ENCODE measurements around the gene EXOSC2. TPM values are rescaled to one million over a fixed set of nuclear protein-coding genes. Genes with fewer than 3 reads are reported as not detected.

EXOSC2 gene
- total and polyA plus RNA-seq, 2 of the 8 experiments (the other 6 are each of a cell fraction or from before 2014, with no cell fraction given) = 47.8 to 93.6 TPM

DNA sequence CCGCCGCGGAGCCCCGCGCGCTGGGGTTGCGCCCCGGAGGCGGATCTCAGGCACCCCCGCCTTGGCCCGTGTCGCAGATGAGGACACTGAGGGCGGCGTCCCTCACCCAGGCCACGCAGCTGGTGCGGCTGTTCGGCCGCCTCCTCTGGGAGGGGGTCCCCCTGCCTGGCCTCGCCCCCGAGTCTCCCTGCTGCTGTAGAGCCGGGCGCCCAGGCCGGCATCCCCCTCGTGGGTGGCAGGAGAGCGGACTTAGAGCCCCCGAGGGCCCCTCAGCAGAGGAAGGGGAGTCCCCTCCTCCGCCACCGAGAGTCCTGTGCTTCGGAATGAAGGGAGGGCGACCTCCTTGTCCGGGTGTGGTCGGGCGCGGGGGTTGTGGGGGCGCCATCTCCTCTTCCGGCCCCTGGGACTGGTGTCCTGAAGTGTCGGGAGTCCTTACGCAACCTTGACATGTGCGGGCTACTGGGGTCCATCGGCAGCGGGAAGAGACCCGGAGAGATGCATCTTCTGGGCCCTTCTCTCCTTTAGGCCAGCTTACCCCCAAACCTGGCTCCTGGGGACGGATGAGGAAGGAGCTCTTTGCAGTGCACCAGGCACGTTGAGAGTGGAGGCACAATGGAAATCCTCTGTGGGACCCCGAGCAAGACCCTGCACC, 11.7 kb upstream of the EXOSC2 start:
- H2BK12ac ChIP-seq (ENCODE audit: low read depth, low read length) = no peak overlapping the region; the same call in 1 of the 2 replicates
- no peak for TF ChIP-seq RBBP5 (IDR thresholded peaks at IDR 0.05; ENCODE audit: borderline replicate concordance, low read depth, low read length)
- no peak for TF ChIP-seq KDM5A (IDR thresholded peaks at IDR 0.05; ENCODE audit: low read length)
- TF ChIP-seq HDAC6 (IDR thresholded peaks at IDR 0.05; ENCODE audit: low read depth, low read length) = no peak
- no peak for TF ChIP-seq JUN (IDR thresholded peaks at IDR 0.05; ENCODE audit: low read depth, low read length)
- TF ChIP-seq SUZ12 (IDR thresholded peaks at IDR 0.05; ENCODE audit: low read length) = peak; percentile 57; the same call in 1 of the 2 replicates
- TF ChIP-seq, protein P1, sequence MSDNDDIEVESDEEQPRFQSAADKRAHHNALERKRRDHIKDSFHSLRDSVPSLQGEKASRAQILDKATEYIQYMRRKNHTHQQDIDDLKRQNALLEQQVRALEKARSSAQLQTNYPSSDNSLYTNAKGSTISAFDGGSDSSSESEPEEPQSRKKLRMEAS (IDR thresholded peaks at IDR 0.05) = no peak
- TF ChIP-seq CHD1 (IDR thresholded peaks at IDR 0.05; ENCODE audit: low read depth, low read length) = no peak
- TF ChIP-seq CTBP2 (IDR thresholded peaks at IDR 0.05; ENCODE audit: borderline replicate concordance, insufficient read depth, insufficient read length, low read length) = no peak
- TF ChIP-seq CEBPB (IDR thresholded peaks at IDR 0.05; ENCODE audit: low read depth, low read length) = peak; percentile 82
- TF ChIP-seq TAF7 (optimal IDR thresholded peaks at IDR 0.05; ENCODE audit: borderline replicate concordance, low read depth, low read length) = no peak
- TF ChIP-seq SIX5 (IDR thresholded peaks at IDR 0.05; ENCODE audit: low read depth, low read length) = no peak
- TF ChIP-seq BCL11A (IDR thresholded peaks at IDR 0.05; ENCODE audit: low read depth in 2 of 2, low read length in 2 of 2) = no peak

More for the DNA sequence above, 11.7 kb upstream of the EXOSC2 start:
- Histone ChIP-seq H4K8ac (ENCODE audit: extremely low read depth, insufficient read depth, low read length) (no peak overlapping the region; the same call in 1 of the 2 replicates), H2BK120ac (replicated peaks; ENCODE audit: low read depth, low read length) (no peak overlapping the region), H3K23ac (ENCODE audit: insufficient read length) (no peak overlapping the region), H2AK5ac (ENCODE audit: low read depth, low read length) (no peak overlapping the region), H3K27ac (ENCODE audit: low read depth, low read length) (no peak overlapping the region), H3K27me3 (replicated peaks in 1 of 4; ENCODE audit: control insufficient read depth in 3 of 4, extremely low read depth in 1 of 4, insufficient read depth in 3 of 4, low read length in 3 of 4) (peaks cover 15 to 39% (median 30%) of the 10 kb centered on the region in 4 experiments), H4K91ac (replicated peaks; ENCODE audit: insufficient read length, low read length) (peak overlapping the region; percentile 74), H2BK5ac (ENCODE audit: low read depth, low read length) (no peak overlapping the region), H2BK15ac (ENCODE audit: low read length) (no peak overlapping the region), H2AFZ (ENCODE audit: low read length) (no peak overlapping the region; the same call in 1 of the 2 replicates), H2BK20ac (ENCODE audit: low read length) (no peak overlapping the region), H3K23me2 (ENCODE audit: low read depth, low read length) (peaks cover 14% of the 10 kb centered on the region; the same call in 1 of the 2 replicates), H3K9me3 (ENCODE audit: insufficient read depth in 2 of 2, low read depth in 1 of 2, low read length in 1 of 2) (peaks cover 0 to 4% of the 10 kb centered on the region in 2 experiments; a peak in 2 of 4 replicates), H3K4me1 (replicated peaks in 1 of 4; ENCODE audit: control insufficient read depth in 3 of 4, insufficient read depth in 4 of 4, low read length in 3 of 4) (peaks cover 0 to 4% (median under 1%) of the 10 kb centered on the region in 4 experiments; a peak in 2 of 7 replicates), H3K14ac (ENCODE audit: insufficient read length) (no peak overlapping the region), H3K4ac (replicated peaks; ENCODE audit: insufficient read length, low read depth, low read length) (peak overlapping the region; percentile 53), H4K5ac (ENCODE audit: insufficient read length, low read depth, low read length) (no peak overlapping the region), H3K36me3 (ENCODE audit: control insufficient read depth in 2 of 4, insufficient read depth in 4 of 4, low read length in 3 of 4) (no peaks in the 10 kb centered on the region), H3K4me2 (ENCODE audit: insufficient read depth in 1 of 2, low read depth in 2 of 2, low read length in 2 of 2) (peak overlapping the region; percentile 58 to 84), H4K20me1 (replicated peaks in 1 of 2; ENCODE audit: control insufficient read depth in 1 of 2, insufficient read depth in 2 of 2, low read length in 2 of 2) (peaks cover 0 to 3% of the 10 kb centered on the region in 2 experiments), H3K9ac (replicated peaks in 1 of 4; ENCODE audit: extremely low read depth in 1 of 4, low read depth in 3 of 4, low read length in 3 of 4) (no peak overlapping the region; a peak in 1 of 7 replicates), H3K18ac (ENCODE audit: extremely low read depth, low read length) (no peak overlapping the region; the same call in 1 of the 2 replicates), H3K4me3 (ENCODE audit: extremely low read depth in 1 of 4, insufficient read depth in 2 of 4, low read depth in 3 of 4, low read length in 4 of 4) (peak overlapping the region; percentile 55 to 68 (median 61)), H3K79me2 (ENCODE audit: control insufficient read depth in 1 of 2, insufficient read depth in 2 of 2, low read length in 2 of 2) (no peaks in the 10 kb centered on the region), H3K56ac (replicated peaks; ENCODE audit: insufficient read length, low read depth, low read length) (no peak overlapping the region), H3K79me1 (ENCODE audit: low read depth, low read length) (no peaks in the 10 kb centered on the region)
- POLR2A ChIA-PET (ENCODE audit: partially characterized antibody) = interaction anchor here (0.8 to 3.1 kb wide), 8 partner anchors 9 to 291 kb away, joined by 3 to 11 read pairs (median 4); partner anchors contain the start of gene EXOSC2
- 3% methylated on average over 41 of the region's 45 CpGs; no CpG with 5 or more reads in 1 of the 2 experiments for WGBS, 2 experiments (ENCODE audit: extremely low coverage in 1 of 2, insufficient coverage in 1 of 2, insufficient read length in 1 of 2, insufficient replicate concordance in 2 of 2, low coverage in 1 of 2, low lambda C conversion rate in 2 of 2, missing lambda C conversion rate in 1 of 2)
- CTCF ChIA-PET (ENCODE audit: partially characterized antibody) = interaction anchor here (0.6 to 8.3 kb wide), 43 partner anchors 9 to 270 kb away, joined by 3 to 89 read pairs (median 4); partner anchors contain the start of genes EXOSC2 and PRDM12
- DNase-seq (ENCODE audit: low read depth in 1 of 2, low spot score in 2 of 2) = peak in 1 of 2 experiments; percentile 77
- no peak for FAIRE-seq

Data from H1 (cell line).